Liver (tissue), 9 donors: ENCODE data around the gene ITCH. TPM values are rescaled to one million over a fixed set of nuclear protein-coding genes. Genes with fewer than 3 reads are reported as not detected.

Source experiments
- DNase-seq: peaks from one replicate; pipeline ENCODE4 v3.0.0-alpha.2; 2017; ENCODE audit warnings: low spot score
- H3K27ac ChIP-seq, 2 donors: one replicate each; pipeline ENCODE4 v1.7.0; 2013; ENCODE audit warnings: inconsistent platforms in 2 of 2, low read length in 2 of 2, control low read depth in 1 of 2, low read depth in 1 of 2, mild to moderate bottlenecking in 1 of 2
- H3K27me3 ChIP-seq, 4 donors: one replicate each; pipeline versions ENCODE4 v1.6.1 to v1.7.0; 2013; ENCODE audit warnings: low read length in 3 of 4, inconsistent platforms in 1 of 4, mild to moderate bottlenecking in 1 of 4, moderate library complexity in 1 of 4; ENCODE audit not compliant: control insufficient read depth in 4 of 4, insufficient read depth in 4 of 4
- H3K36me3 ChIP-seq, 4 donors: one replicate each; pipeline versions ENCODE4 v1.6.1 to v1.7.0; 2013; ENCODE audit warnings: low read length in 3 of 4, mild to moderate bottlenecking in 3 of 4, low read depth in 1 of 4, moderate library complexity in 1 of 4; ENCODE audit not compliant: control insufficient read depth in 4 of 4, insufficient read depth in 3 of 4
- H3K4me1 ChIP-seq, 4 donors: one replicate each; pipeline versions ENCODE4 v1.6.1 to v1.7.0; 2013; ENCODE audit warnings: low read length in 3 of 4, mild to moderate bottlenecking in 3 of 4, moderate library complexity in 1 of 4; ENCODE audit not compliant: control insufficient read depth in 4 of 4, insufficient read depth in 4 of 4
- H3K4me3 ChIP-seq, 3 donors: one replicate each; pipeline versions ENCODE4 v1.6.1 to v1.7.0; 2013; ENCODE audit warnings: low read length in 3 of 3, control low read depth in 1 of 3, low read depth in 1 of 3, mild to moderate bottlenecking in 1 of 3
- H3K9ac ChIP-seq, 2 donors: one replicate each; pipeline ENCODE4 v1.7.0; 2013; ENCODE audit warnings: low read length in 2 of 2, mild to moderate bottlenecking in 2 of 2, moderate library complexity in 2 of 2, control low read depth in 1 of 2, low read depth in 1 of 2
- H3K9me3 ChIP-seq, 4 donors: one replicate each; pipeline versions ENCODE4 v1.6.1 to v1.7.0; 2013; ENCODE audit warnings: low read length in 3 of 4; ENCODE audit not compliant: control insufficient read depth in 4 of 4
- ATF3 ChIP-seq: IDR thresholded peaks from 2 replicates; pipeline ENCODE4 v1.6.1; 2016; ENCODE audit warnings: antibody characterized with exemption
- CTCF ChIP-seq: fragments of 150-350 bp; IDR thresholded peaks from 2 replicates; pipeline ENCODE4 v1.5.1; 2017; ENCODE audit warnings: improper control_type of control experiment, low read depth, low read length; ENCODE audit not compliant: missing input control
- EGR1 ChIP-seq, 2 donors: IDR thresholded peaks; 2 replicates each; pipeline ENCODE4 v1.6.1; 2016 to 2018; ENCODE audit warnings: antibody characterized with exemption in 2 of 2, low read depth in 2 of 2
- FOXA2 ChIP-seq: IDR thresholded peaks from 2 replicates; pipeline ENCODE4 v1.6.1; 2016; ENCODE audit warnings: antibody characterized with exemption
- GABPA ChIP-seq, 2 donors: IDR thresholded peaks in 1 of 2; conservative IDR thresholded peaks in 1 of 2; 2 replicates each; pipeline ENCODE4 v1.6.1; 2016; ENCODE audit warnings: antibody characterized with exemption in 2 of 2, mild to moderate bottlenecking in 1 of 2, moderate library complexity in 1 of 2
- HNF4A ChIP-seq, 2 donors: conservative IDR thresholded peaks; 2 replicates each; pipeline ENCODE4 v1.6.1; 2016; ENCODE audit warnings: antibody characterized with exemption in 2 of 2, mild to moderate bottlenecking in 2 of 2
- HNF4G ChIP-seq: IDR thresholded peaks from 2 replicates; pipeline ENCODE4 v1.6.1; 2016; ENCODE audit warnings: antibody characterized with exemption
- JUND ChIP-seq, 2 donors: IDR thresholded peaks; 2 replicates each; pipeline ENCODE4 v1.6.1; 2016; ENCODE audit warnings: antibody characterized with exemption in 2 of 2
- MAX ChIP-seq: IDR thresholded peaks from 2 replicates; pipeline ENCODE4 v1.6.1; 2016; ENCODE audit warnings: antibody characterized with exemption
- NR2F2 ChIP-seq: IDR thresholded peaks from 2 replicates; pipeline ENCODE4 v1.6.1; 2016; ENCODE audit warnings: antibody characterized with exemption
- RAD21 ChIP-seq, 2 donors: IDR thresholded peaks; 2 replicates each; pipeline ENCODE4 v1.6.1; 2016; ENCODE audit warnings: antibody characterized with exemption in 2 of 2, mild to moderate bottlenecking in 2 of 2
- REST ChIP-seq: IDR thresholded peaks from 2 replicates; pipeline ENCODE4 v1.6.1; 2016; ENCODE audit warnings: antibody characterized with exemption, mild to moderate bottlenecking
- RXRA ChIP-seq, 2 donors: IDR thresholded peaks; 2 replicates each; pipeline ENCODE4 v1.6.1; 2017 to 2018; ENCODE audit warnings: antibody characterized with exemption in 2 of 2, mild to moderate bottlenecking in 1 of 2
- SP1 ChIP-seq: IDR thresholded peaks from 2 replicates; pipeline ENCODE4 v1.6.1; 2018; ENCODE audit warnings: antibody characterized with exemption, mild to moderate bottlenecking
- YY1 ChIP-seq: IDR thresholded peaks from 2 replicates; pipeline ENCODE4 v1.6.1; 2016; ENCODE audit warnings: antibody characterized with exemption, mild to moderate bottlenecking
- WGBS: extraction: QIAGEN DNeasy Blood & Tissue Kit; methylation state at CpG from one replicate; pipeline ENCODE4 v1.1.7; 2013; 5-methylcytosine and 5-hydroxymethylcytosine counted together
- polyA plus RNA-seq, 2 donors: library from polyadenylated mRNA; stranded (reverse) in 1 of 2; unstranded in 1 of 2; fragments of 200-250 nt in 1 of 2; fragments of >200 nt in 1 of 2; fragmentation: Nextera tagmentation in 1 of 2; extraction: Ambion mirVana in 1 of 2; gene quantifications; one replicate each; pipeline versions ENCODE4 v1.2.1 to v1.2.3, GENCODE V29; 2013 to 2015
- total RNA-seq, 2 donors: library from RNA; depleted of rRNA; stranded (reverse); fragments of >200 nt; gene quantifications; one replicate each; pipeline ENCODE4 v1.2.3, GENCODE V29; 2014
- donor health status: healthy.
- donor health status: healthy.
- donor health status: healthy.
- donor health status: healthy.
- donor health status: healthy.

Gene ITCH
- total and polyA plus RNA-seq, 4 donors = 14.3 to 85.3 (median 25.8) TPM

GRCh38 chr20:34536798-34537394 lies 173.8 kb downstream of the ITCH start:
- Histone ChIP-seq H3K27me3 (no peaks in the 10 kb centered on the region), H3K4me1 (peaks cover 0 to 13% (median 8%) of the 10 kb centered on the region in 4 donors), H3K4me3 (no peak overlapping the region), H3K36me3 (peaks cover 14 to 43% (median 39%) of the 10 kb centered on the region in 4 donors), H3K9ac (no peak overlapping the region), H3K27ac (no peak overlapping the region), H3K9me3 (no peaks in the 10 kb centered on the region)
- DNase-seq = peak; percentile 65
- 79% methylated on average over 10 of the region's 10 CpGs for WGBS
- TF ChIP-seq RAD21 (IDR thresholded peaks at IDR 0.05) = peak; percentile 56 to 70
- TF ChIP-seq HNF4G = no peak
- TF ChIP-seq CTCF = peak; percentile 31

- peaks cover 0 to 13% (median 8%) of the 10 kb centered on the region in 4 donors for H3K4me1 ChIP-seq
- H3K27me3 ChIP-seq = no peaks in the 10 kb centered on the region
- H3K9ac ChIP-seq = no peak overlapping the region
- peaks cover 16 to 42% (median 37%) of the 10 kb centered on the region in 4 donors for H3K36me3 ChIP-seq
- H3K4me3 ChIP-seq = no peak overlapping the region
- DNase-seq = no peak
- no peak for TF ChIP-seq FOXA2
- no peak for TF ChIP-seq EGR1 (IDR thresholded peaks at IDR 0.05; ENCODE audit: low read depth in 2 of 2)
- no peak for TF ChIP-seq CTCF
- no peak for TF ChIP-seq RXRA (IDR thresholded peaks at IDR 0.05)
- no peak for TF ChIP-seq ATF3
- TF ChIP-seq RAD21 (IDR thresholded peaks at IDR 0.05) = no peak
- no peak for TF ChIP-seq MAX
- no peak for TF ChIP-seq HNF4A (conservative IDR thresholded peaks at IDR 0.05)
- no peak for TF ChIP-seq HNF4G
- no peak for TF ChIP-seq YY1
- no peak for TF ChIP-seq GABPA (IDR thresholded peaks at IDR 0.05 in 1 of 2, conservative IDR thresholded peaks at IDR 0.05 in 1 of 2)
- no peaks in the 10 kb centered on the region for H3K9me3 ChIP-seq
- no peak overlapping the region for H3K27ac ChIP-seq
- 91% methylated on average over 8 of the region's 8 CpGs for WGBS
These were observed 174.6 kb downstream of the ITCH start for GRCh38 chr20:34537651-34538050.

- Histone ChIP-seq H3K4me3 (no peak overlapping the region), H3K36me3 (peaks cover 16 to 42% (median 37%) of the 10 kb centered on the region in 4 donors), H3K4me1 (peaks cover 0 to 11% (median 8%) of the 10 kb centered on the region in 4 donors), H3K27ac (no peak overlapping the region), H3K27me3 (no peaks in the 10 kb centered on the region), H3K9ac (no peak overlapping the region), H3K9me3 (no peaks in the 10 kb centered on the region)
- peak; percentile 70 for DNase-seq
- 19% methylated on average over 5 of the region's 5 CpGs for WGBS
- TF ChIP-seq RAD21 (IDR thresholded peaks at IDR 0.05) = peak; percentile 89 to 94
- peak; percentile 99 to 100 for TF ChIP-seq RXRA (IDR thresholded peaks at IDR 0.05)
- TF ChIP-seq REST = no peak
- TF ChIP-seq HNF4G = no peak
- TF ChIP-seq SP1 = peak; percentile 60
- TF ChIP-seq JUND (IDR thresholded peaks at IDR 0.05) = no peak
- peak; percentile 33 to 73 for TF ChIP-seq HNF4A (conservative IDR thresholded peaks at IDR 0.05)
- TF ChIP-seq EGR1 (IDR thresholded peaks at IDR 0.05; ENCODE audit: low read depth in 2 of 2) = no peak
- TF ChIP-seq CTCF = peak; percentile 93
- TF ChIP-seq NR2F2 = peak; percentile 33
These were observed 175.6 kb downstream of the ITCH start for GRCh38 chr20:34538671-34539123.
